Bone marrow (tissue), 2 donors: ENCODE measurements around the gene NRSN2.

Experiments
- DNase-seq, 2 donors: peaks; one replicate each; lab custom pipeline; 2025; lab: John Stamatoyannopoulos, UW

The NRSN2 gene

GRCh38 chr20:397432-398237, 50.7 kb downstream of the NRSN2 start:
- no peak for DNase-seq

- DNase-seq = no peak
Observed at GRCh38 chr20:399182-399707, 52.3 kb downstream of the NRSN2 start.

GRCh38 chr20:400128-400453, 53.2 kb downstream of the NRSN2 start:
- DNase-seq = no peak

DNA sequence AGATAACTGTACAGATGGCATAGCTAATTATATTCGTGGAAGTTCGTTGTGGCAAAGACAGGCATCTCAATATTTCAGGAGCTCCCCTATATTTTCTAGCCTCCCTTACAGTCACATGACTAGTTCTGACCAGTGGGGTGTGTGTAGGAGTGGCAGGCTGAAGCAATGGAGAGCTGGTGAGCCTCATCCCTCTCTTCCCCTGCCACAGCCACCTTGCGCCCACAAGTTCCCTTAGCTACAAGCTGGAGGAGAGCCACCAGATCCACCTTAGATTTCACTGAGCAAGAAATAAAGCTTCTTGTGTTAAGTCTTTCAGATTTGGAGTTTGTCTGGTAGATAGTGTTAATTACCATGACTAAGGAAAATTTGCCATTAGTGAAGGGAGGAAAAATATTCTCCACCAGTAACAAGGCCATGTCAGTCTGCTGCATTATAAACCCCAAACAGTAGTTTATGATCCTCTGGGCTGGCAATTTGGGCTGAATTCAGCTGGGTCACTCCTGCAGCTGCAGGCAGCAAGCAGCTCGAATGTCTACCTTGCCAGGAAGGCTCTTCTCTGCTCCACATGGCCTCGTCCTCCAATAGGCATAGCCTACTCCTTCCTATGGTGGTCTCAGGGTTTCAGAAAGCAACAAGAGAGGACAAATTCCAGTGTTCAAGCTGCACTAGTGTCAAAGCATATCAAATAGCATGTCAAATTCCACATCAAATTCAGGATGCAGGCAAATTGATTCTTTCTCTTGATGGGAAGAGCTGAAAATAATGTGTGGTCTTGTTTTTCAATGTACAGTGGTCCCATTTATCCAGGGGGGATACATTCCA, 53.8 kb downstream of the NRSN2 start:
- DNase-seq = no peak

DNA sequence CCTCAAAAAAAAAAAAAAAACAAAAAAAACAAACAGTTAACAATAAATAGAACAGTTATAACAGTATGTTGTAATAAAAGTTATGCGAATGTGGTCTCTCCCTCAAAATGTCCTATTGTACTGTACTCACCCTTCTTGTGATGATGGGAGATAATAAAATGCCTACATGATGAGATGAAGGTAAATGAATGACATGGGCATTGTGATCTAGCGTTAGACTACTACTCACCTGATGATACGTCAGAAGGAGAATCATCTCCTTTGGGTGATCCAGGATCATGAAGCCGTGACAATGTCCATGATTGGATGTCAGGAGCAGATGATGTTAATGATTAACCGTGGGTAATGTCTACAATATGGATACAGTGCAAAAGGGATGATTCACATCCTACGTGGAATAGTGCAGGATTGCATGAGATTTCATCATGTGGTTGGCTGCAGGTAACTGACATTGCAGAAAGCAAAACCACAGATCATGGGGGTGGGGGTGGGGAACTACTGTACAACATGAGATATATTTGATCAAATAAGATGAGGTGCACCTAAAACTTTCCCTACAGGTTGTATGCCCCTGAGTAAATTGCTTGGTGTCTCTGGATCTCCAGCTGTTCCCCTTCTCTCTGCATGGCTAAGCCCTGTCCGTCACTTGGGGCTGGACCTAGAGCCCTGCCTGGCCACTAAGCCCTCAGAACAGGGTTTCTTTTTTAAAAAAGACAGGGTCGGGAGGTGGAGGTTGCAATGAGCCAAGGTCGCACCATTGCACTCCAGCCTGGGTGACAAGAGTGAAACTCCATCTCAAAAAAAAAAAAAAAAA, 55.0 kb downstream of the NRSN2 start:
- DNase-seq = no peak

- no peak for DNase-seq
Observed at GRCh38 chr20:402496-402885, 55.6 kb downstream of the NRSN2 start.

- DNase-seq = no peak
Observed at GRCh38 chr20:402898-403581, 56.1 kb downstream of the NRSN2 start.

DNA sequence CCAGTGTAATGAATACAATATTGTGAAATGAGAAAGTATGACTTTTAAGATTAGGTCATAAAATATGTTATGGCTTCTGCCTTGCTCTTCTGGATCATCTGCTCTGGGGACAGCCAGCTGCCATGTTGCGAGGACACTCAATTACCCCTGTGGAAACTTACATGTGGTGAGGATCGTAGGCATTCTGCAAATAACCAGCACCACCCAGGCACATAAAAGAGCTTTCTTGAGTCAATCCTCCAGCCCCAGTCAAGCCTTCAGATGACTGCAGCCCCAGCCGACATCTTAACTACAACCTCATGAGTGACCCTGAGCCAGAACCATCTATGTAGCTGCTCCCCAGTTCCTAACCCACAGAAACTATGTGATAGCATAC, 56.7 kb downstream of the NRSN2 start:
- DNase-seq = no peak

DNA sequence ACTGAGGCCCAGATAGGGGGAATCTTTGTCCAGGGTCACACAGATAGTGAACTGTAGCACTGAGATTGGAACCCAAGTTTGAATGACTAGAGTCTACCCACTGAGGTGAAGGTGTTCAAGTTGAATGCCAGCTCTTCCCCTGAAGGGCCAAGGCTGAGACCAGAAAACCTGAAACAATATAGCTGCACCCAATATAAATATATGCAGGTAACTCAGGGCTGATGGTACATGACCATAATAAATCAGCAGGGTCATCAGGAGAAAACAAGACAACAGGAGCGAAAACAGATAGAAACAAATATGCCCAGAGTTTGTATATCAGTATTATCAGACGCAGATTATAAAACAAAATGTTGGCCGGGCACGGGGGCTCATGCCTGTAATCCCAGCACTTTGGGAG, 57.2 kb downstream of the NRSN2 start:
- DNase-seq = no peak
